GM18519 (cell line): ENCODE measurements around the gene LZTS2.

Experiments
- ATAC-seq: cut with Tn5 transposase; IDR thresholded peaks from one replicate; pipeline ENCODE4 v1.9.1; 2021; ENCODE audit warnings: mild to moderate bottlenecking, moderate library complexity; ENCODE audit not compliant: unreplicated experiment, low FRiP score

The LZTS2 gene

GRCh38 chr10:101011517-101012423 lies 12.2 kb downstream of the LZTS2 start:
- no peak for ATAC-seq

GRCh38 chr10:101012525-101013364 lies 13.1 kb downstream of the LZTS2 start:
- ATAC-seq, result peak; percentile 41

GRCh38 chr10:101013365-101013825 lies 13.8 kb downstream of the LZTS2 start:
- ATAC-seq, result no peak

GRCh38 chr10:101014230-101014884 lies 14.7 kb downstream of the LZTS2 start:
- ATAC-seq, result no peak

- no peak for ATAC-seq
Measured at GRCh38 chr10:101014966-101015581, 15.5 kb downstream of the LZTS2 start.

GRCh38 chr10:101015582-101015973 lies 16.0 kb downstream of the LZTS2 start:
- ATAC-seq, result no peak

- ATAC-seq, result no peak
Measured at GRCh38 chr10:101016814-101017213, 17.2 kb downstream of the LZTS2 start.

- no peak for ATAC-seq
Measured at GRCh38 chr10:101018118-101018599, 18.6 kb downstream of the LZTS2 start.

GRCh38 chr10:101018600-101019439 lies 19.2 kb downstream of the LZTS2 start:
- no peak for ATAC-seq

GRCh38 chr10:101019440-101019703 lies 19.8 kb downstream of the LZTS2 start:
- ATAC-seq, result no peak

- ATAC-seq, result no peak
Measured at GRCh38 chr10:101020427-101021075, 20.9 kb downstream of the LZTS2 start.

GRCh38 chr10:101021239-101021638 lies 21.6 kb downstream of the LZTS2 start:
- no peak for ATAC-seq

GRCh38 chr10:101021692-101022251 lies 22.2 kb downstream of the LZTS2 start:
- no peak for ATAC-seq

GRCh38 chr10:101022967-101023705 lies 23.5 kb downstream of the LZTS2 start:
- ATAC-seq, result no peak

- no peak for ATAC-seq
Measured at GRCh38 chr10:101027106-101027720, 27.6 kb downstream of the LZTS2 start.

- ATAC-seq, result no peak
Measured at GRCh38 chr10:101028446-101029337, 29.1 kb downstream of the LZTS2 start.
